Effector memory CD8-positive, alpha-beta T cell (primary cell): Measurements from ENCODE around the gene NCAM1.

Experiments
- ATAC-seq: fragments of 150-1000 bp; cut with Tn5 transposase; replicated peaks from 2 replicates; pipeline ENCODE4 v1.10.0; 2021; ENCODE audit warnings: mild to moderate bottlenecking, moderate library complexity
- DNase-seq, 3 experiments: peaks; one replicate each; pipeline ENCODE4 v3.0.0; 2021
- H3K27ac Mint-ChIP-seq, 2 donors: one replicate each; pipeline ENCODE4 v1.8.0; 2022; ENCODE audit warnings: mild to moderate bottlenecking in 2 of 2, mixed read lengths in 2 of 2, moderate library complexity in 2 of 2
- H3K27me3 Mint-ChIP-seq, 2 donors: one replicate each; pipeline ENCODE4 v1.8.0; 2022; ENCODE audit warnings: mixed read lengths in 2 of 2
- H3K36me3 Mint-ChIP-seq: one replicate; pipeline ENCODE4 v1.8.0; 2022; ENCODE audit warnings: mild to moderate bottlenecking, moderate library complexity, mixed read lengths; ENCODE audit not compliant: insufficient read depth
- H3K4me1 Mint-ChIP-seq, 2 donors: one replicate each; pipeline ENCODE4 v1.8.0; 2022; ENCODE audit warnings: low read depth in 2 of 2, mixed read lengths in 2 of 2
- H3K4me3 Mint-ChIP-seq, 2 donors: one replicate each; pipeline ENCODE4 v1.8.0; 2022; ENCODE audit warnings: mild to moderate bottlenecking in 2 of 2, mixed read lengths in 2 of 2, moderate library complexity in 2 of 2
- H3K9me3 Mint-ChIP-seq, 2 donors: one replicate each; pipeline ENCODE4 v1.8.0; 2022; ENCODE audit warnings: mixed read lengths in 2 of 2

Gene NCAM1

DNA sequence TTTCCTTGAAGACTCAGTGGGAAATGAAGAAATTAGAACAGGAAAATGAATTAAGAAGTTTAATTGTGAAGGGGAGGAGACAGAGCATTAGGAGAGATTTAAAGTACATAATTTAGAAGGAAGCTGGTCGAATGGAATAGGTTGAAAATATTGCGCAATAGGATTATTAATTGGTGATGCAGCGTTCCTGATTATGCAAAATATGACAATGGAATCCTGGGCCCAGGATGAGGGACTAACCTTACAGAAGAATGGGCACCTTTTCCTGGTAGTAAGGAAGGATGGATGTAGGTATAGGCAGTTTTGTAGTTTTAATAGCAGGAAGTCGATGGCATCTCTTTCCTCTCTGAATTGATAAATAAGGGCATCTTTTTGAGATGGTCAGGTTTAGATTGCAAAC lies 360.9 kb downstream of the NCAM1 start:
- Mint-ChIP-seq H3K27me3 (no peaks in the 10 kb centered on the region), H3K27ac (peak overlapping the region in 1 of 2 donors; percentile 26), H3K4me1 (peaks cover 0 to 4% of the 10 kb centered on the region in 2 donors), H3K9me3 (no peaks in the 10 kb centered on the region), H3K36me3 (peaks cover 17% of the 10 kb centered on the region), H3K4me3 (no peak overlapping the region)
- ATAC-seq = no peak
- no peak for DNase-seq

DNA sequence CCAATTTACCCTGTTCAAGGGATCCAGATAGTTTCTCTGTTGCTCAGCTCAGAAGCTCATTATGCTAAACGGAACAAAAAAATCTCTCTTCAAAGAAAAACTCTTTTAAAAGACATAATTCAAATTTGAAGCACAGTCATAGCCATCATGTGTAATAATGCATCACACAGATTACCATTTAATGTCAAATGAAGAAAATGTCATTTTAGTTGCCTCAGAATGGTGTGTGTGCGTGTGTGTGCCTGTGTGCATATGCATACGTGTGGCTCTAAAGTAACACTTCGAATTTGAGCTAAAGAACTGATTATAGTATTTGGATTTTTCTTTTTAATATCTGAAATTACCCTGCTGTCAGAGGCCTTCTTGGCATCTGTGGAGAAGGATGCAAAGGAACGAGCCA lies 363.0 kb downstream of the NCAM1 start:
- DNase-seq = no peak
- Mint-ChIP-seq H3K4me3 (no peak overlapping the region), H3K36me3 (peaks cover 20% of the 10 kb centered on the region), H3K27me3 (no peaks in the 10 kb centered on the region), H3K27ac (no peak overlapping the region), H3K4me1 (peaks cover 0 to 3% of the 10 kb centered on the region in 2 donors), H3K9me3 (no peaks in the 10 kb centered on the region)
- no peak for ATAC-seq
